A549 (cell line): ENCODE measurements around the gene GGT7. TPM values are rescaled to one million over a fixed set of nuclear protein-coding genes. Genes with fewer than 3 reads are reported as not detected.

Experiments
- ATAC-seq, 2 experiments: fragments of 200-7000 bp in 1 of 2; fragments of >200 bp in 1 of 2; cut with Nextera tagmentation in 1 of 2; cut with Tn5 transposase in 1 of 2; 3 replicates each; pipeline versions ENCODE4 v1.8.0 to v1.9.1; 2018 to 2020; ENCODE audit warnings: mild to moderate bottlenecking in 1 of 2, moderate library complexity in 1 of 2
- CTCF ChIA-PET: fragments of 300-600 bp; sonication (Branson Sonifier 250); formaldehyde crosslinking; extraction: SDS; loops from one replicate; lab custom pipeline; 2021; ENCODE audit warnings: antibody characterized with exemption, inconsistent platforms; lab: Yijun Ruan, JAX
- POLR2A ChIA-PET: fragments of 350-600 bp; formaldehyde crosslinking; extraction: SDS; loops from one replicate; lab custom pipeline; 2021; ENCODE audit warnings: antibody characterized with exemption, inconsistent platforms; lab: Yijun Ruan, JAX
- DNase-seq, 2 experiments: peaks; one replicate each; pipeline versions ENCODE4 v3.0.0 to v3.0.0-alpha.2; 2011 to 2016; ENCODE audit warnings: low read depth in 1 of 2, low spot score in 1 of 2
- FAIRE-seq: peaks from 2 replicates; lab custom pipeline; 2011; peaks lifted over from hg19 to GRCh38; lab: Jason Lieb, UNC
- H3K27ac ChIP-seq, 2 experiments: fragments of >200 bp; sonication (Bioruptor Twin); formaldehyde crosslinking; 3 replicates each; pipeline ENCODE4 v1.5.1; 2016 to 2017
- H3K4me1 ChIP-seq: fragments of >200 bp; sonication (Bioruptor Twin); formaldehyde crosslinking; 3 replicates; pipeline ENCODE4 v1.6.1; 2016
- H3K4me2 ChIP-seq: fragments of >200 bp; sonication (Bioruptor Twin); formaldehyde crosslinking; 3 replicates; pipeline ENCODE4 v1.6.1; 2016
- H3K4me3 ChIP-seq: fragments of >200 bp; sonication (Bioruptor Twin); formaldehyde crosslinking; 3 replicates; pipeline ENCODE4 v1.5.1; 2016
- H3K9me3 ChIP-seq: fragments of >200 bp; sonication (Bioruptor Twin); formaldehyde crosslinking; 3 replicates; pipeline ENCODE4 v1.6.1; 2016
- BHLHE40 ChIP-seq: IDR thresholded peaks from 2 replicates; pipeline ENCODE4 v1.6.1; 2012; ENCODE audit warnings: low read depth, low read length, inconsistent platforms
- CBX8 ChIP-seq: fragments of 200-600 bp; sonication (generic); IDR thresholded peaks from 2 replicates; pipeline ENCODE4 v1.6.1; 2016
- EHMT2 ChIP-seq: fragments of 200-600 bp; sonication (generic); IDR thresholded peaks from 2 replicates; pipeline ENCODE4 v1.6.1; 2016; ENCODE audit warnings: antibody characterized with exemption, low read depth, mild to moderate bottlenecking, moderate library complexity
- FOXS1 ChIP-seq: fragments of 250-450 bp; sonication (Bioruptor Pico); IDR thresholded peaks from 2 replicates; pipeline ENCODE4 v1.5.0; 2020; ENCODE audit warnings: mild to moderate bottlenecking, moderate library complexity
- HOXB5 ChIP-seq: fragments of 250-450 bp; sonication (Bioruptor Pico); IDR thresholded peaks from 2 replicates; pipeline ENCODE4 v1.5.0; 2020; ENCODE audit warnings: mild to moderate bottlenecking, moderate library complexity
- JUN ChIP-seq, 2 experiments: fragments of >200 bp; sonication (Bioruptor Twin); formaldehyde crosslinking; IDR thresholded peaks; 2 replicates in 1 of 2; 3 replicates in 1 of 2; pipeline ENCODE4 v1.6.1; 2016 to 2017
- KDM1A ChIP-seq: fragments of 200-600 bp; sonication (generic); IDR thresholded peaks from 2 replicates; pipeline ENCODE4 v1.6.1; 2016; ENCODE audit warnings: low read depth, mild to moderate bottlenecking
- MAFK ChIP-seq: fragments of 450-650 bp; IDR thresholded peaks from 2 replicates; pipeline ENCODE4 v1.6.1; 2014; ENCODE audit not compliant: partially characterized antibody
- MAZ ChIP-seq: fragments of 150-350 bp; IDR thresholded peaks from 2 replicates; pipeline ENCODE4 v1.6.1; 2014; ENCODE audit warnings: antibody characterized with exemption, low read depth, low read length, borderline replicate concordance
- MYC ChIP-seq: IDR thresholded peaks from 2 replicates; pipeline ENCODE4 v1.6.1; 2012; ENCODE audit warnings: mild to moderate bottlenecking, inconsistent platforms, low read length, improper control_type of control experiment, borderline replicate concordance
- NPAS2 ChIP-seq: fragments of 250-450 bp; sonication (Bioruptor Pico); IDR thresholded peaks from 2 replicates; pipeline ENCODE4 v1.8.0; 2022; ENCODE audit warnings: mild to moderate bottlenecking, moderate library complexity, borderline replicate concordance
- PHF8 ChIP-seq: fragments of 200-600 bp; sonication (generic); IDR thresholded peaks from 2 replicates; pipeline ENCODE4 v1.6.1; 2016; ENCODE audit warnings: low read depth, mild to moderate bottlenecking, antibody characterized with exemption, moderate library complexity, borderline replicate concordance
- POLR2A ChIP-seq: IDR thresholded peaks from 2 replicates; pipeline ENCODE4 v1.6.1; 2012; ENCODE audit warnings: mild to moderate bottlenecking, low read length
- POLR2AphosphoS2 ChIP-seq: conservative IDR thresholded peaks from 2 replicates; pipeline ENCODE4 v1.6.1; 2012; ENCODE audit warnings: low read length, improper control_type of control experiment, inconsistent platforms
- RAD21 ChIP-seq, 2 experiments: fragments of >200 bp in 1 of 2; sonication (Bioruptor Twin) in 1 of 2; formaldehyde crosslinking in 1 of 2; IDR thresholded peaks in 1 of 2; conservative IDR thresholded peaks in 1 of 2; 2 replicates in 1 of 2; 3 replicates in 1 of 2; pipeline ENCODE4 v1.6.1; 2012 to 2018; ENCODE audit warnings: inconsistent platforms in 1 of 2
- ZC3H11A ChIP-seq: fragments of 450-650 bp; IDR thresholded peaks from 2 replicates; pipeline ENCODE4 v1.6.1; 2014; ENCODE audit warnings: antibody characterized with exemption, mild to moderate bottlenecking
- WGBS: methylation state at CpG from one replicate; pipeline ENCODE4 v1.1.6; 2017; ENCODE audit errors: missing lambda C conversion rate; 5-methylcytosine and 5-hydroxymethylcytosine counted together
- polyA plus RNA-seq, 4 experiments: library from polyadenylated mRNA; depleted of rRNA in 3 of 4; stranded (reverse); fragments of >200 nt; fragmentation: RNase III in 1 of 4; extraction: RNeasy Plus Mini Kit Qiagen cat#74134 plus additional on column Dnase treatment in 1 of 4; gene quantifications; 2 replicates in 3 of 4; 3 replicates in 1 of 4; pipeline ENCODE4 v1.2.3, GENCODE V29; 2011 to 2017
- TF ChIP-seq, protein P1 (sequence below): fragments of 250-450 bp; sonication (Bioruptor Pico); IDR thresholded peaks from 2 replicates; pipeline ENCODE4 v1.5.0; 2021; ENCODE audit warnings: mild to moderate bottlenecking, moderate library complexity, borderline replicate concordance
- TF ChIP-seq, protein P2 (sequence below): fragments of >200 bp; sonication (Bioruptor Twin); formaldehyde crosslinking; IDR thresholded peaks from 3 replicates; pipeline ENCODE4 v1.6.1; 2016
- TF ChIP-seq, protein P3 (sequence below): fragments of >200 bp; sonication (Bioruptor Twin); formaldehyde crosslinking; IDR thresholded peaks from 3 replicates; pipeline ENCODE4 v1.5.1; 2016
- TF ChIP-seq, protein P4 (sequence below): fragments of >200 bp; sonication (Bioruptor Twin); formaldehyde crosslinking; IDR thresholded peaks from 2 replicates; pipeline ENCODE4 v1.6.1; 2016

Gene GGT7
- polyA plus RNA-seq, 2 of the 4 experiments (the other 2 are of a cell fraction): 3.5 to 9.1 TPM

DNA sequence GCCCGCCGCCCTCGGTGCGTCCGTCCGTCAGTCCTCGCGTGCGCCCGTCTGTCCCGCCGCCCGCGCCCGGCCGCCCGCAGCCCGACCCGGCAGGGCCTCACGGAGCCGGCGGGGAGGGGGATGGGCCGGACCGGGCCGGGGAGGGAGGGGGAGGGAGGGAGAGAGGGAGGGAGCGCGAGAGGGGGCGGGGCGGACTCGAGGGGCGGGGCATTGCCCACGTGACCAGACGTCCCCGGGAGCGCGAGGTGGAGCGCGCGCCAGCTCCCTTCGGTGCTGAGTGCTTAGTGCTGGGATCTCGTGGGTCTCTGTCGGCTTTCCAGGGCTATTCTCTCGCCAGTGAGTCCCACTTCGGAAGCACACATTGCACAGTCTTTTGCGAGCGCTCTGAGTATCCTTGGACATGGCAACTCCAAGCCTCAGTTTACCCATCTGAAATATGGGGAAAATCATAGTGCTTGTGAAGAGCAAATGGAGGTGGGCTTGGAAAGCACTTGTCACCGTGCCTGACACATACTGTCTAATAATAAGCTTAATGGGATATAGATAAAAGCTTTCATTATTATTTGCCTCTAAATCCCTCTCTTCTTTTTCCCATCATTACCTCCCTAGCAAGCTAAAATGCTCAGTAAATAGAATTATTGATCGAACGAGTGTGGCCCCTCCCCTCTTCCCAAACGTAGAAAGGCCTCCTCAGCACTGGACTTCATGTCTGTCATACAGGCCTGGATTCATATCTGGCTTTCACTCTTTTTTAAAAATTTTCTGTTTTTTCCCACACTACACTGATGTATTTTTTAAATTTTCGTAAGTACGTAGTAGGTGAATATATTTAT is 46.9 kb downstream of the GGT7 start, which contains the start of gene NCOA6 (continued):
- TF ChIP-seq, protein P1, sequence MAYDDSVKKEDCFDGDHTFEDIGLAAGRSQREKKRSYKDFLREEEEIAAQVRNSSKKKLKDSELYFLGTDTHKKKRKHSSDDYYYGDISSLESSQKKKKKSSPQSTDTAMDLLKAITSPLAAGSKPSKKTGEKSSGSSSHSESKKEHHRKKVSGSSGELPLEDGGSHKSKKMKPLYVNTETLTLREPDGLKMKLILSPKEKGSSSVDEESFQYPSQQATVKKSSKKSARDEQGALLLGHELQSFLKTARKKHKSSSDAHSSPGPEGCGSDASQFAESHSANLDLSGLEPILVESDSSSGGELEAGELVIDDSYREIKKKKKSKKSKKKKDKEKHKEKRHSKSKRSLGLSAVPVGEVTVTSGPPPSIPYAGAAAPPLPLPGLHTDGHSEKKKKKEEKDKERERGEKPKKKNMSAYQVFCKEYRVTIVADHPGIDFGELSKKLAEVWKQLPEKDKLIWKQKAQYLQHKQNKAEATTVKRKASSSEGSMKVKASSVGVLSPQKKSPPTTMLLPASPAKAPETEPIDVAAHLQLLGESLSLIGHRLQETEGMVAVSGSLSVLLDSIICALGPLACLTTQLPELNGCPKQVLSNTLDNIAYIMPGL (CRISPR knock-in tag): no peak
- TF ChIP-seq ZC3H11A: no peak
- peak in 1 of 2 experiments; percentile 81; a peak in 3 of 5 replicates for TF ChIP-seq JUN (IDR thresholded peaks at IDR 0.05)
- TF ChIP-seq, protein P2, sequence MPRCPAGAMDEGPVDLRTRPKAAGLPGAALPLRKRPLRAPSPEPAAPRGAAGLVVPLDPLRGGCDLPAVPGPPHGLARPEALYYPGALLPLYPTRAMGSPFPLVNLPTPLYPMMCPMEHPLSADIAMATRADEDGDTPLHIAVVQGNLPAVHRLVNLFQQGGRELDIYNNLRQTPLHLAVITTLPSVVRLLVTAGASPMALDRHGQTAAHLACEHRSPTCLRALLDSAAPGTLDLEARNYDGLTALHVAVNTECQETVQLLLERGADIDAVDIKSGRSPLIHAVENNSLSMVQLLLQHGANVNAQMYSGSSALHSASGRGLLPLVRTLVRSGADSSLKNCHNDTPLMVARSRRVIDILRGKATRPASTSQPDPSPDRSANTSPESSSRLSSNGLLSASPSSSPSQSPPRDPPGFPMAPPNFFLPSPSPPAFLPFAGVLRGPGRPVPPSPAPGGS: peak; percentile 73; the same call in 2 of the 3 replicates
- TF ChIP-seq HOXB5 (CRISPR knock-in tag): peak; percentile 36; the same call in 1 of the 2 replicates
- TF ChIP-seq BHLHE40: no peak
- TF ChIP-seq, protein P3, sequence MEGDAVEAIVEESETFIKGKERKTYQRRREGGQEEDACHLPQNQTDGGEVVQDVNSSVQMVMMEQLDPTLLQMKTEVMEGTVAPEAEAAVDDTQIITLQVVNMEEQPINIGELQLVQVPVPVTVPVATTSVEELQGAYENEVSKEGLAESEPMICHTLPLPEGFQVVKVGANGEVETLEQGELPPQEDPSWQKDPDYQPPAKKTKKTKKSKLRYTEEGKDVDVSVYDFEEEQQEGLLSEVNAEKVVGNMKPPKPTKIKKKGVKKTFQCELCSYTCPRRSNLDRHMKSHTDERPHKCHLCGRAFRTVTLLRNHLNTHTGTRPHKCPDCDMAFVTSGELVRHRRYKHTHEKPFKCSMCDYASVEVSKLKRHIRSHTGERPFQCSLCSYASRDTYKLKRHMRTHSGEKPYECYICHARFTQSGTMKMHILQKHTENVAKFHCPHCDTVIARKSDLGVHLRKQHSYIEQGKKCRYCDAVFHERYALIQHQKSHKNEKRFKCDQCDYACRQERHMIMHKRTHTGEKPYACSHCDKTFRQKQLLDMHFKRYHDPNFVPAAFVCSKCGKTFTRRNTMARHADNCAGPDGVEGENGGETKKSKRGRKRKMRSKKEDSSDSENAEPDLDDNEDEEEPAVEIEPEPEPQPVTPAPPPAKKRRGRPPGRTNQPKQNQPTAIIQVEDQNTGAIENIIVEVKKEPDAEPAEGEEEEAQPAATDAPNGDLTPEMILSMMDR: no peak
- TF ChIP-seq NPAS2 (CRISPR knock-in tag): no peak
- no peak for TF ChIP-seq MAFK
- peak; percentile 85 for TF ChIP-seq KDM1A
- TF ChIP-seq, protein P4, sequence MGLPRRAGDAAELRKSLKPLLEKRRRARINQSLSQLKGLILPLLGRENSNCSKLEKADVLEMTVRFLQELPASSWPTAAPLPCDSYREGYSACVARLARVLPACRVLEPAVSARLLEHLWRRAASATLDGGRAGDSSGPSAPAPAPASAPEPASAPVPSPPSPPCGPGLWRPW: no peak
- no peak for TF ChIP-seq CBX8

DNA sequence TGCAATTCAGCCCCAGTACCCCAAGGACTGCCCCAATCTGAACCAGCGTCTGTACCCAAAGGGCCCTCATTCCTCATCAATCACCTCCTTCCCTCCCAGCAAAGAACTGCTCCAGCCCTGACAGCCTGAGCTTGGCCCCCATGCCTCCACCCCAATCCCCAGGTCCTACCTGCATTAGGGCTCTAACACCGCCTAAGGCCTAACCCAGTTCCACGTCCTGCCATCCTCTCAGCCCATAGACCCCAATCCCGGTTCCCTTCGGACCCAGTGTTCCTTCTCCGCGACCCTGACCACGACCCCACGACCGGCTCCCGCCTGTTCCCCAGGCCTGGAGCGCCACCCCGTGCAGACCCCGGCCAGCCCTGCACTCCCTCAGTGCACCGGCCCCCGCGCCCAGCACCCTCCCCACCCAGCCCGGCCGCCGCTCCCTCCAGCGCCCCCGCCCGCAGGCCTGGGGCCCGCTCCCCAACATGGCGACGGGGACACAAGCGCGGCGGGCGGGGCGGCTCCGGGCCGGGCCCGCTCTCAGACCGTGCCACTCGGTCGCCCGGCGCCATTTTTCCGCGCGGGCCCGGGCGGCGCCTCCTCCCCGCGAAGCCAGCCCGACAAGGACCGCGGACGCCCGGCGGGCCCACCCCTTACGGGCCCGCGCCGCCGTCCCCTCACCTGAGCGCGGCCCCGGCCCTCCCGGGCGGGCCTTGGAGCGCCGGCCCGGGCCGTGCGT is 47.7 kb downstream of the GGT7 start:
- ChIA-PET CTCF (interaction anchor here (0.6 to 3.6 kb wide), 3 partner anchors 9 to 158 kb away, joined by 3 to 18 read pairs (median 4); no protein-coding TSS in a partner anchor), POLR2A (interaction anchor here (0.5 kb wide), 1 partner anchor 629 kb away, joined by 6 read pairs; no protein-coding TSS in a partner anchor)
- ATAC-seq (peak; percentile 86 to 89), DNase-seq (peak; percentile 40 to 48), FAIRE-seq (no peak)
- whole genome bisulfite sequencing: 0% methylated on average over 8 of the region's 68 CpGs
- Histone ChIP-seq H3K9me3 (no peaks in the 10 kb centered on the region), H3K27ac (peak overlapping the region; percentile 94 to 100)
- TF ChIP-seq EHMT2 (no peak), POLR2A (peak; percentile 26; the same call in 1 of the 2 replicates), KDM1A (no peak), MAZ (peak; percentile 38; the same call in 1 of the 2 replicates), RAD21 (conservative IDR thresholded peaks at IDR 0.05 in 1 of 2, IDR thresholded peaks at IDR 0.05 in 1 of 2) (peak in 1 of 2 experiments; percentile 18; a peak in 1 of 5 replicates), PHF8 (peak; percentile 56; the same call in 1 of the 2 replicates), FOXS1 (CRISPR knock-in tag) (no peak), MYC (no peak), CBX8 (no peak), POLR2AphosphoS2 (no peak)
- TF ChIP-seq, all 56 proteins: peak for 4
- Histone ChIP-seq H3K4me2 (peak overlapping the region; percentile 79), H3K4me1 (peaks cover 16% of the 10 kb centered on the region; the same call in 2 of the 3 replicates), H3K4me3 (peak overlapping the region; percentile 77)
